ENCODE measurements around the gene SHQ1.

DNA sequence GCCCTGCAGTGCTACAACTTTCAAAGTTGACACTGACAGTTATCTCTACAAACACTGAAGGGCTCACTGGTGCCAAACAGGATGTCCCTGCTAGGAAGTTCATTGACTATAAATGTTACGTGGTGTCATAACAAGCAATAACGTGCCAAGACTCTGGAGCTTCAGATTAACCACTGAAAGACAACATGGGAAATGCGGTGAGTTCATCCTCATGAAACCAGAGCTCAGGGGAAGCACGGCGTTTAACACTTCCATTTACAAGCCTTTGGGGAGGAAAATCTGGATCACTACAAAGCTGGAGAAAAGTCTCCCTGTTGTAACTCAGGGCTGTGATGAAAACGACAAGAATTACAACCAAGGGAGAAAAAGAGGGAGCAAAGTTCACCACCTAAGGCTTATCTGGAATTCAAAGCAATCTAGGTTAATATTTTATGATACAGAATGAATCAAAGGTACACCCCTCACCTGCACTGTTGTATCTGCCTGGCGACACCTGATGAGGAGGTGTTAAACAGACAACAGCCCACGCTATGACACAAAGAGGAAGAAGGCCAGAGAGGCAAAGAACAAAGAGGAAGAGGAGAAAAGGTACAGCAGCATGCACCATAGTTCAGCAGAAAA, 27.0 kb downstream of the SHQ1 start:
- TF ChIP-seq POLR2A (IDR thresholded peaks at IDR 0.05; ENCODE audit: low read length) (no peak), GATA1 (IDR thresholded peaks at IDR 0.05; ENCODE audit: low read depth, low read length) (no peak)

Measured in erythroblast (primary cell).